Astrocyte (in vitro differentiated cells and primary cell): Measurements from ENCODE around the gene CTIF.
"Not testable (repeated sequence)": the region's sequence is repeated elsewhere in the genome, so short reads cannot be mapped to it uniquely, and the experiment has no call there.

ENCODE experiments used
- CTCF ChIP-seq: IDR thresholded peaks from 2 replicates; pipeline ENCODE4 v1.5.1; 2011; ENCODE audit warnings: low read depth, mild to moderate bottlenecking, inconsistent platforms, low read length, moderate library complexity; ENCODE audit not compliant: insufficient read depth
- EZH2 ChIP-seq: IDR thresholded peaks from 2 replicates; pipeline ENCODE4 v1.6.1; 2012; ENCODE audit warnings: mild to moderate bottlenecking, low read length, inconsistent platforms; ENCODE audit not compliant: insufficient read depth

- not testable (repeated sequence) for TF ChIP-seq CTCF, EZH2
Measured at GRCh38 chr18:48512498-48512897, 26.3 kb upstream of the CTIF start.
